Measurements from ENCODE around the gene A4GNT.

A4GNT gene

DNA sequence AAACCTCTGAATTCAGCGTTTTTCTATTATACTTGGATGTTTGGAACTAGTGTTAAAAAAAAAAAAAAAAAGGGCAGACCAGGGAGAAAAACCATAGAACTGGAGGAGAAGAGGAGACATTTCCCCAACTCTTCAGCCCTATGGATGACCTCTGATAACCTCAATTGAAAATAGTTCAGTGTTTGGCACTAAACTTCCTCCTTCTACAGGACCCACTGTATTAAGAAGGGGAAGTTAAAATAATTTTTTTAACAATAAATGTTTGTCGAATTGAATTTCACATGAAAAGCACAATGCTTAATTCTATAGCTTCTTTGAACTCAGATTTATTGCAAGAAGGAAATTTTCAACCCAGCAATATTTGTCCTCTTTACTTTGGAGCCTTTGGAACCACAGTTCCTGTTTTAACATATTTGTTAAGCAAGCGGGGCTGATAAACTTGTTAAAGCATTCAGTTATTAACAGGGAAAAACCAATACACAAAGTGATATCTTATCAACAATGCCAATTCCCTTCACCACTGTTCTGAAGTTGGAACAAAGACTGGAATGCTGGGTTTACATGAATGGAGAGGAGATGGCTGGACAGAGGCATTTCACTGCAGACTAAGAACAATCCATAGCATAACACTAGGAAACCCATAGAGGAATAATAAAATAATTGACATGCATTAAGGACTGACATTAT is 3.1 kb upstream of the A4GNT start:
- Histone ChIP-seq H3K36me3 (ENCODE audit: control insufficient read depth, insufficient read depth, low read length) (no peaks in the 10 kb centered on the region), H3K4me2 (ENCODE audit: low read length) (no peak overlapping the region), H3K27ac (no peak overlapping the region), H3K9me3 (ENCODE audit: control insufficient read depth, low read length) (no peaks in the 10 kb centered on the region), H3K27me3 (ENCODE audit: control insufficient read depth, insufficient read depth, low read length) (no peaks in the 10 kb centered on the region), H2AFZ (no peak overlapping the region), H3K4me1 (no peaks in the 10 kb centered on the region), H3K9ac (no peak overlapping the region), H3K4me3 (ENCODE audit: low read depth, low read length) (no peak overlapping the region), H3K79me2 (no peaks in the 10 kb centered on the region)
- TF ChIP-seq, protein P1, sequence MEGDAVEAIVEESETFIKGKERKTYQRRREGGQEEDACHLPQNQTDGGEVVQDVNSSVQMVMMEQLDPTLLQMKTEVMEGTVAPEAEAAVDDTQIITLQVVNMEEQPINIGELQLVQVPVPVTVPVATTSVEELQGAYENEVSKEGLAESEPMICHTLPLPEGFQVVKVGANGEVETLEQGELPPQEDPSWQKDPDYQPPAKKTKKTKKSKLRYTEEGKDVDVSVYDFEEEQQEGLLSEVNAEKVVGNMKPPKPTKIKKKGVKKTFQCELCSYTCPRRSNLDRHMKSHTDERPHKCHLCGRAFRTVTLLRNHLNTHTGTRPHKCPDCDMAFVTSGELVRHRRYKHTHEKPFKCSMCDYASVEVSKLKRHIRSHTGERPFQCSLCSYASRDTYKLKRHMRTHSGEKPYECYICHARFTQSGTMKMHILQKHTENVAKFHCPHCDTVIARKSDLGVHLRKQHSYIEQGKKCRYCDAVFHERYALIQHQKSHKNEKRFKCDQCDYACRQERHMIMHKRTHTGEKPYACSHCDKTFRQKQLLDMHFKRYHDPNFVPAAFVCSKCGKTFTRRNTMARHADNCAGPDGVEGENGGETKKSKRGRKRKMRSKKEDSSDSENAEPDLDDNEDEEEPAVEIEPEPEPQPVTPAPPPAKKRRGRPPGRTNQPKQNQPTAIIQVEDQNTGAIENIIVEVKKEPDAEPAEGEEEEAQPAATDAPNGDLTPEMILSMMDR (IDR thresholded peaks at IDR 0.05), result no peak

DNA sequence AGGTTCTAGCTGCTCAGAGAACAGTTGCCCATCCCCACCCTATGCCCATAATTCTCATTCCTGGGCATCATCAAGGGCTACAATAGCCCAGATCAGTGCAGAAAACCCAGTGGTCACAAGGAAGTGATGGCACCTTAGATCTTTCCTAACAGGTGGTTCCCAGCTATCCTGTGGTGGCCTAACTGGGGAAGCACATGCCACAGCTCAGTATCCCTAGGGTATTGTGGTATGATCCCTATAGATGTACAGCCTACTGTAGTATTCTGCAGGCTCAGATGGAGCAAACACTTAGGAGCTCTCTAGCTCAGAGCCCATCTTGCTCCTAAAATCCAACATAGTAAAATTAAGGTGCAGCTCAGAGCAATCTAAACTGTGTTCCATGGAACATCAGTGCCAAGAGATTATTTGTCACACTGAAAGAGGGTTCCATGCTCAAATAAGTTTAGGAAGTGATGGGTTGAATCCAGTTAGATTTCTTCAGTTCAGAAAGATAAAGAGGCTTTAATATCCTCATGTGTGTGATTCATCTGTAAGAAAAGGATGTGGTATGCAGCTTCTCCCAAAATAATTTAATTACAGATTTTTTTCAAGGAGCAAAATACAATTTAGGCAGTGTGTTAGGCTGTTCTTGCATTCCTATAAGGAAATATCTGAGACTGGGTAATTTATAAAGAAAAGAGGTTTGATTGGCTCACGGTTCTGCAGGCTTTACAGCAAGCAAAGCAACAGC is 4.4 kb downstream of the A4GNT start:
- Histone ChIP-seq H3K9me3 (ENCODE audit: control insufficient read depth, low read length) (no peaks in the 10 kb centered on the region), H3K36me3 (ENCODE audit: control insufficient read depth, insufficient read depth, low read length) (no peaks in the 10 kb centered on the region), H3K4me2 (ENCODE audit: low read length) (no peak overlapping the region), H3K27me3 (ENCODE audit: control insufficient read depth, insufficient read depth, low read length) (no peaks in the 10 kb centered on the region), H3K79me2 (no peaks in the 10 kb centered on the region), H3K27ac (no peak overlapping the region), H3K4me3 (ENCODE audit: low read depth, low read length) (no peak overlapping the region), H3K4me1 (no peaks in the 10 kb centered on the region), H3K9ac (no peak overlapping the region), H2AFZ (no peak overlapping the region)
- TF ChIP-seq, protein P1 (IDR thresholded peaks at IDR 0.05), result no peak

DNA sequence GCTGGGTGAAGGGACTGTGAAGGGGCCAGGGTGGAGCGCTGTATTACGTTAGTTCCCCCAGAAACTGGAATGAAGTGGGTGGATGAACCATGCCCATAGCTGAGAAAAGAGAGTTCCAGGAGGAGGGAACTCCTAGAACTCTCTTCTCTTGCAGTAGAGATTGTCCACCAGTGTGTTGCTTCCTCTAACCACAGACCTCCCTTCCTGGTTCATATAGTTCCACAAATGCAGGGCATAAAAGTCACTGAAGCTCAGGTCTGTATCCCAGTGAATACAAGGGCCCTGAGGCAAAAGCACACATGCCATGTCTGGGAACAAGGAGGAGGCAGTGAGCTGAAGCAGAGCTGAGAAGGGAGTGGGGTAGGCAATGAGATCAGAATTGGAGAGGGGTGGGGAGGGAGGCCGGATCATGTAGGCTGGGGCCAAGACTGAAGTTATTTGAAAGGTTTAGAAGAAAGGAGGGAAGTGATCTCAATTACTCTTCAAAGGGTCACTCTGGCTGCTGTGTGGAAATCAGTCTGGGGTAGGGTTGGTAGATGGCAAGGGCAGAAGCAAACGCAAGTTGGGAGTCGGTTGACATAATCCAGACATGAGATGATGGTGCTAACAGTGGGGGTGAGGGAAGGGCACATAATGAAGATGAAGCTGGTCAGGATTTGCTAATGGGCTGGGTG is 6.5 kb downstream of the A4GNT start:
- no peak overlapping the region for H3K9ac ChIP-seq
- H2AFZ ChIP-seq, result no peak overlapping the region

DNA sequence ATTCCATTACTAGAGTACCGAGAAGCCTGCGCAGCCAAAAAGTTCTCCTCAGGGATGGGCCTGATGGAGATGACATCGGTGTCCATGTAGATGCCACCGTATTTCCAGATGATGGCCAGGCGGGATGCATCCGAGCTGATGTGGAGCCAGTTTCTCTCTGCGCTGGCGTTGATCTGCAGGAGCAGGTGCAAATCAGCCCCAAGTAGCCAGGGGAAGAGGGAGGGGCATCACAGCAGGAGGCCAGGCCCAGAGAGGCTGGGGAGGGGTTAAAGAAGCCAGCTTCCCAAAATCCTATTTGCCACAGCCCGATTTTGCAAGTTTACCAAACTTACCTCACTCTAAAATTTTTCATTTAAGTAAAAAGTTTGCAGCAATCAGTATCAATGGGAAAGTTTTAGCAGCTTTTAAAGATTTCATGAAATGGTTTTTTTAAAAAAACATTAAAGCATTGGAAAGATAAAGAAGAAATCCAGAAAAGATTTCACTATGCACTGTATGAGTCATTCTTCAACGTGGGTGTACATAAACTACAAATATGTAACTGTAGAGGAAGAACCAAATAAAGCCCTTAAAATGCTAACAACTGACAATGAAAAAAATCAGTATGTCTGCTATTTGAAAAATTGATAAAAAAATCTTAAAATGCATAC is 7.4 kb downstream of the A4GNT start:
- TF ChIP-seq, protein P1 (IDR thresholded peaks at IDR 0.05), result no peak
- Histone ChIP-seq H3K4me1 (no peaks in the 10 kb centered on the region), H3K79me2 (no peaks in the 10 kb centered on the region), H3K27ac (no peak overlapping the region), H3K9ac (no peak overlapping the region), H2AFZ (no peak overlapping the region), H3K4me3 (ENCODE audit: low read depth, low read length) (no peak overlapping the region), H3K36me3 (ENCODE audit: control insufficient read depth, insufficient read depth, low read length) (no peaks in the 10 kb centered on the region), H3K4me2 (ENCODE audit: low read length) (no peak overlapping the region), H3K27me3 (ENCODE audit: control insufficient read depth, insufficient read depth, low read length) (no peaks in the 10 kb centered on the region), H3K9me3 (ENCODE audit: control insufficient read depth, low read length) (no peaks in the 10 kb centered on the region)

More for the DNA sequence above, 6.5 kb downstream of the A4GNT start:
- Histone ChIP-seq H3K9me3 (ENCODE audit: control insufficient read depth, low read length) (no peaks in the 10 kb centered on the region), H3K27ac (no peak overlapping the region), H3K36me3 (ENCODE audit: control insufficient read depth, insufficient read depth, low read length) (no peaks in the 10 kb centered on the region), H3K4me2 (ENCODE audit: low read length) (no peak overlapping the region), H3K4me1 (no peaks in the 10 kb centered on the region), H3K79me2 (no peaks in the 10 kb centered on the region), H3K4me3 (ENCODE audit: low read depth, low read length) (no peak overlapping the region), H3K27me3 (ENCODE audit: control insufficient read depth, insufficient read depth, low read length) (no peaks in the 10 kb centered on the region)
- TF ChIP-seq, protein P1 (IDR thresholded peaks at IDR 0.05), result no peak
